Stimulated activated effector memory CD8-positive, alpha-beta T cell treated with anti-CD3 and anti-CD28 coated beads, Interleukin-12 subunit alpha, Interleukin-12 subunit beta, amount 100 ng/mL, for 72 hours (primary cell): Measurements from ENCODE around the gene HIRA.

Source experiments
- ATAC-seq: fragments of 150-1000 bp; cut with Tn5 transposase; 2 replicates; pipeline ENCODE4 v1.10.0; 2021
- DNase-seq, 2 donors: peaks; one replicate each; pipeline ENCODE4 v3.0.0; 2021 to 2022; ENCODE audit warnings: low spot score in 2 of 2
- H3K27ac Mint-ChIP-seq: one replicate; pipeline ENCODE4 v1.8.0; 2022; ENCODE audit warnings: mild to moderate bottlenecking, mixed read lengths
- H3K36me3 Mint-ChIP-seq: one replicate; pipeline ENCODE4 v1.8.0; 2022; ENCODE audit warnings: mild to moderate bottlenecking, mixed read lengths
- H3K4me1 Mint-ChIP-seq: one replicate; pipeline ENCODE4 v1.8.0; 2022; ENCODE audit warnings: mixed read lengths
- H3K4me3 Mint-ChIP-seq: one replicate; pipeline ENCODE4 v1.8.0; 2022; ENCODE audit warnings: mild to moderate bottlenecking, mixed read lengths
- H3K9me3 Mint-ChIP-seq: one replicate; pipeline ENCODE4 v1.8.0; 2022; ENCODE audit warnings: mixed read lengths

Gene HIRA

GRCh38 chr22:19353363-19354131 lies 78.0 kb downstream of the HIRA start:
- H3K4me1 Mint-ChIP-seq: no peaks in the 10 kb centered on the region
- no peak overlapping the region for H3K4me3 Mint-ChIP-seq
- DNase-seq (no peak), ATAC-seq (no peak)
- no peak overlapping the region for H3K27ac Mint-ChIP-seq
- no peaks in the 10 kb centered on the region for H3K9me3 Mint-ChIP-seq
- H3K36me3 Mint-ChIP-seq: peaks cover 84% of the 10 kb centered on the region

- no peak overlapping the region for H3K27ac Mint-ChIP-seq
- no peaks in the 10 kb centered on the region for H3K4me1 Mint-ChIP-seq
- H3K36me3 Mint-ChIP-seq: peaks cover 85% of the 10 kb centered on the region
- no peak overlapping the region for H3K4me3 Mint-ChIP-seq
- DNase-seq (no peak), ATAC-seq (no peak)
- no peaks in the 10 kb centered on the region for H3K9me3 Mint-ChIP-seq
These were observed 78.8 kb downstream of the HIRA start for GRCh38 chr22:19352766-19353165.

GRCh38 chr22:19352217-19352616 lies 79.3 kb downstream of the HIRA start:
- Mint-ChIP-seq H3K27ac (peak overlapping the region; percentile 19), H3K4me3 (no peak overlapping the region)

GRCh38 chr22:19351604-19352003 lies 79.9 kb downstream of the HIRA start:
- H3K27ac Mint-ChIP-seq: peak overlapping the region; percentile 19
- no peaks in the 10 kb centered on the region for H3K9me3 Mint-ChIP-seq
- peaks cover 82% of the 10 kb centered on the region for H3K36me3 Mint-ChIP-seq
- DNase-seq: no peak
- ATAC-seq: no peak
- no peaks in the 10 kb centered on the region for H3K4me1 Mint-ChIP-seq
- no peak overlapping the region for H3K4me3 Mint-ChIP-seq

More at GRCh38 chr22:19352217-19352616, 79.3 kb downstream of the HIRA start:
- Mint-ChIP-seq H3K4me1 (no peaks in the 10 kb centered on the region), H3K36me3 (peaks cover 84% of the 10 kb centered on the region), H3K9me3 (no peaks in the 10 kb centered on the region)
- DNase-seq (no peak), ATAC-seq (no peak)

DNA sequence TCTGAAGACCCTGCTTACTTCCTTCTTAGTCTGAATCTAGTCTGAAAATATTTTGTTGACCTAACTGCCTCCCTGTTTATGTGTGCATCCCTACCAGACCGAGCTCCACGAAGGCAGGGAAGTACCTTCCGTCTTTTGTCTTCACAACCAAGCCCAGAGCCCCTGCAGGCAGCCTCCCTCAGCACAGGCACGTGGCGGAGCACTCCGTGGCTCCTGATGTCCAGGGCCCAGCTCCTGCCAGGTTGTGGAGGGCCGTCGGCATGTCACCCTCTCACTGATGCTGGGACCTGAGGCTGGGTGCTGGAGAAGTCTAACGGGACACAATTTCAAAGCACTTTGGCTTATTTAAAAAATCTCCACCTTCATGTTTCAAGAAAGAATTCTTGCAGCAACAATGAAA lies 80.6 kb downstream of the HIRA start:
- Mint-ChIP-seq H3K27ac (peak overlapping the region; percentile 19), H3K4me3 (no peak overlapping the region), H3K4me1 (no peaks in the 10 kb centered on the region), H3K9me3 (no peaks in the 10 kb centered on the region), H3K36me3 (peaks cover 82% of the 10 kb centered on the region)
- no peak for ATAC-seq
- no peak for DNase-seq

DNA sequence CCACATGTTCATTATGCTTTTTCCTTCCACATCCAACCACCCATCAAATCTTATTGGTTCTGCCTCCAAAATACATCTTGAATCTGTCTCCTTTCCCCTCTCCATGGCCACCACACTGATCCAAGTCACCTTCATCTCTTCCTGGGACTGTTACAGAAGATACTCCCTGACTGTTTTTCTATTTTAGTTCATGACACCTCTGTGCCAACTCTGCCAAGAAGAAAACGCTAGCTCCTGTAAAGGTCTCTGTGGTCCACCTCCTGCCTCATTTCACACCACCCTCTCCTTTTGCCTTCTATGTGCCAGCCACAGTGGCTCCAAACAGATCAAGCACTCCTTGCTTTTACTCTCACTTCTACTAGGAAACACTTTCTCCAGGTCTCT lies 81.1 kb downstream of the HIRA start:
- Mint-ChIP-seq H3K4me3 (no peak overlapping the region), H3K9me3 (no peaks in the 10 kb centered on the region), H3K4me1 (no peaks in the 10 kb centered on the region), H3K36me3 (peaks cover 81% of the 10 kb centered on the region), H3K27ac (peak overlapping the region; percentile 19)
- DNase-seq: peak in 1 of 2 donors; percentile 12
- no peak for ATAC-seq

DNA sequence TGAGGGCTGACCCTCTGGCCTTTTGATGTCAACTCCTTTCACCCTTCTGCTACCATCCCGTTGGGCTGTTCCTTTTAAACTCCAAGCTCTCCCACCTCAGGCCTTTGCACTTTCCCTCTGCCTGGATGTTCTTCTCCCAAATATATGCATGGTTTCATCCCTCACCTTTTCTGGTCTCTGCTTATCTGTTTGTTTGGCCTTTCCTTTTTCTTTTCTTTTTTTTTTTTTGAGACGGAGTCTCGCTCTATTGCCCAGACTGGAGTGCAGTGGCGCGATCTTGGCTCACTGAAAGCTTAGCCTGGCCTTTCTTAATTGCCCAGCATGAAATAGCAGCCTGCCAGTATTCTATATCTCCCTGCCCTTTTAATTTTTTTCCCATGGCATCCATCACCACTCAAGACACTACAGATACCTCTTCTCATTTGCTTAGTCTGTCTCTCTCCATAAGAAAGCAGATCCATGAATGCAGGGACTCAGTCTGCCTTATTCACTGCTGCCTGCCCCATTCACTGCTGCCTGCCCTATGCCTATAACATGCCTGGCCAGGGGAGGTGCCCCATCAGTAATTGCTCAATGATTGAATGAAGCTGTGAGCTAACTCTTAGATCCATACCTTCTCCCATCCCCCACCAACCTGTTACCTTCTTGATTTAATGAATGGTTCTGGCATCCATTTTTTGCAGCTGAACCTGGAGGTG lies 81.6 kb downstream of the HIRA start:
- ATAC-seq (no peak), DNase-seq (peak in 1 of 2 donors; percentile 25)
- no peaks in the 10 kb centered on the region for H3K4me1 Mint-ChIP-seq
- H3K4me3 Mint-ChIP-seq: no peak overlapping the region
- peaks cover 75% of the 10 kb centered on the region for H3K36me3 Mint-ChIP-seq
- no peaks in the 10 kb centered on the region for H3K9me3 Mint-ChIP-seq
- H3K27ac Mint-ChIP-seq: peak overlapping the region; percentile 19

GRCh38 chr22:19346677-19347265 lies 84.8 kb downstream of the HIRA start:
- H3K4me1 Mint-ChIP-seq: no peaks in the 10 kb centered on the region
- peak overlapping the region; percentile 79 for H3K27ac Mint-ChIP-seq
- no peak for ATAC-seq
- H3K9me3 Mint-ChIP-seq: no peaks in the 10 kb centered on the region
- no peak overlapping the region for H3K4me3 Mint-ChIP-seq
- DNase-seq: no peak
- H3K36me3 Mint-ChIP-seq: peaks cover 70% of the 10 kb centered on the region

- H3K4me3 Mint-ChIP-seq: no peak overlapping the region
- no peaks in the 10 kb centered on the region for H3K4me1 Mint-ChIP-seq
- H3K27ac Mint-ChIP-seq: peak overlapping the region; percentile 55
- no peak for ATAC-seq
- H3K9me3 Mint-ChIP-seq: no peaks in the 10 kb centered on the region
- H3K36me3 Mint-ChIP-seq: peaks cover 70% of the 10 kb centered on the region
- no peak for DNase-seq
These were observed 87.1 kb downstream of the HIRA start for GRCh38 chr22:19344420-19344819.

GRCh38 chr22:19343470-19343869 lies 88.1 kb downstream of the HIRA start:
- Mint-ChIP-seq H3K36me3 (peaks cover 70% of the 10 kb centered on the region), H3K27ac (no peak overlapping the region)
- ATAC-seq: no peak

GRCh38 chr22:19341500-19341899 lies 90.0 kb downstream of the HIRA start:
- peaks cover 78% of the 10 kb centered on the region for H3K36me3 Mint-ChIP-seq
- no peak overlapping the region for H3K4me3 Mint-ChIP-seq
- H3K9me3 Mint-ChIP-seq: peaks cover 13% of the 10 kb centered on the region
- H3K4me1 Mint-ChIP-seq: no peaks in the 10 kb centered on the region
- DNase-seq (no peak), ATAC-seq (no peak)
- H3K27ac Mint-ChIP-seq: no peak overlapping the region

More at GRCh38 chr22:19343470-19343869, 88.1 kb downstream of the HIRA start:
- peaks cover 7% of the 10 kb centered on the region for H3K9me3 Mint-ChIP-seq
- no peak for DNase-seq
- no peak overlapping the region for H3K4me3 Mint-ChIP-seq
- H3K4me1 Mint-ChIP-seq: no peaks in the 10 kb centered on the region

- H3K27ac Mint-ChIP-seq: no peak overlapping the region
- peaks cover 98% of the 10 kb centered on the region for H3K36me3 Mint-ChIP-seq
- ATAC-seq (no peak), DNase-seq (no peak)
- peaks cover 32% of the 10 kb centered on the region for H3K9me3 Mint-ChIP-seq
- H3K4me3 Mint-ChIP-seq: no peak overlapping the region
- no peaks in the 10 kb centered on the region for H3K4me1 Mint-ChIP-seq
These were observed 94.4 kb downstream of the HIRA start for GRCh38 chr22:19337137-19337536.

GRCh38 chr22:19336133-19337075 lies 95.1 kb downstream of the HIRA start:
- Mint-ChIP-seq H3K4me1 (no peaks in the 10 kb centered on the region), H3K27ac (no peak overlapping the region), H3K4me3 (no peak overlapping the region), H3K9me3 (peaks cover 32% of the 10 kb centered on the region), H3K36me3 (peaks cover 98% of the 10 kb centered on the region)
- no peak for ATAC-seq
- DNase-seq: no peak

GRCh38 chr22:19331975-19332374 lies 99.6 kb downstream of the HIRA start:
- Mint-ChIP-seq H3K27ac (peak overlapping the region; percentile 26), H3K36me3 (peaks cover 82% of the 10 kb centered on the region)

GRCh38 chr22:19331474-19331873 lies 100.1 kb downstream of the HIRA start:
- Mint-ChIP-seq H3K4me1 (no peaks in the 10 kb centered on the region), H3K36me3 (peaks cover 77% of the 10 kb centered on the region), H3K9me3 (peaks cover 19% of the 10 kb centered on the region), H3K4me3 (no peak overlapping the region), H3K27ac (peak overlapping the region; percentile 54)
- DNase-seq (no peak), ATAC-seq (no peak)

More at GRCh38 chr22:19331975-19332374, 99.6 kb downstream of the HIRA start:
- no peak overlapping the region for H3K4me3 Mint-ChIP-seq
- H3K9me3 Mint-ChIP-seq: peaks cover 19% of the 10 kb centered on the region
- ATAC-seq (no peak), DNase-seq (no peak)
- no peaks in the 10 kb centered on the region for H3K4me1 Mint-ChIP-seq
